CD4-positive, alpha-beta T cell treated with Interleukin-17A for 1 hour (primary cell): Measurements from ENCODE around the gene SLC7A6.

Experiments
- DNase-seq: peaks from one replicate; pipeline ENCODE4 v3.0.0-alpha.2; 2020

Gene SLC7A6

GRCh38 chr16:68235108-68235886, 29.0 kb upstream of the SLC7A6 start:
- no peak for DNase-seq

DNA sequence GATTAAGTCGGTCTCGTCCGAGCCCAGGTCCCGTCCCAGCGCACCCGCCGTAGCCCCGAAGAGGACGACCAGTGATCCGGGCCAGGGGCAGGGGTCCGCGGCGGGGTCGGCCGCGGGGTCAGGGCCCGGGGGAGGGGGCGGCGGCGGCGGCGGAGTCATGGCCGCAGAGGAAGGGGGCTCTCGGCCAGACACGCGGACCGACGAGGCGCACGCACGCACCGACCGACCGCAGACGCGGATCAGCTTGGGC, 28.5 kb upstream of the SLC7A6 start, which contains the start of gene ESRP2:
Gene ESRP2, minus strand, starts transcription at position 241 of the 250 bp plus-strand sequence. Its CDS starts 82 bp downstream, at position 159.
- no peak for DNase-seq

GRCh38 chr16:68236137-68236825, 28.0 kb upstream of the SLC7A6 start:
- peak; percentile 52 for DNase-seq

DNA sequence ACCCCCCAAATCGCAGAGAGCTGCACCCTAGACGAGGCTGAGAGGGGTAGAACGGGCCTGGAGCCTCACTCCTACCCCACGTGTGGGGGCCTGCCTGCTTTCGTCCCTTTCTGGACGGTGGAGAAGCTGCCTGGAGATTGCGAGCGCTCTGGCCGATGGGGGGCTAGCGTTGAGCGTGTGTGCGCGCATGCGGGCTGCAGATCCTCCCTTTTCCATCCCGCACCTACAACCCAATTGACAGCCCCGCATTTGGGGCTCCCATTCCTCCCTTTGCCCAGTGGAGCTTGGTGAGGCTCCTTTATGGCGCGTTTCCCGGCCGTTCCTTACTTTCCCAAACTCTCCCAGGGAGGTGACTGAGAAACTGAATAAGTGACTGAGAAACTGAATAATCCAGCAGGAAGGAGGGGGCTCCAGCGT, 27.5 kb upstream of the SLC7A6 start:
- no peak for DNase-seq

DNA sequence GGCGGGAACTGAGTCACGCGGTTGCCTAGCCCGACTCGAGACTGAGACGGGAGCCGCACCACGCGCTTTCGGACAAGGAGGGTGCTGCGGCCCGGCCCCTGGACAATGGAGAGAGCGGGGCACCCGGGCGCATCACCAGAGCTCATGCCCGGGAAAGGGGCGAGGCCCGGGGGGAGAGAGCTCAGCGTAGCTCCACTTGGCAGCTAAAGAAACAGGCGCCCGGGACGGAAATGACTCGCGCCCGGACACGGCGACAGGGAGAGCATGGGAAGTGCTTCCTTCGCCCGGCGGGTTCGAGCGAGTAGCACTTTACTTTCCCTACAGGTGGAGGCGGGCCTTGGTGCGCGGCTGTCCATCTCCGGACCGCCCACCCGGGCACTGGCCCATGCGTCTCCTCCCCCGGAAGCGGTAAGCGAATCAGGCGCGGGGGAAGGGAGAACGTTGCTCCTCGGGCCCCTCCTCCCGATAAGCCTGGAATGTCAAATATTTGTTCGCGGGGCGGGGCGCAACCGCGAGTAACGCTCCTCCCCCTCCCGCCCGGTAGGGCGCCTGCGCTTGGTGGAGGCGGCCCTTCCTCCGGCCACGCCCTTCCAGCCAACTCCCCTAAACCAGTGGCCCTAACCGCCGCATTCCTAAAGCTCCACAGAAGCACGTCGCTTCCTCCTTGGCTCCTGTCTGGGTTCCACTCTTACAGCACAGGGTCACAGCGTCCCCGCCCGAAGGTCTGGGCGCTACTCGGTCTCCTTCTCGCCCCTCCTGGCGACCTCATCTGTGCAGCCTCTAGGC, 26.9 kb upstream of the SLC7A6 start:
- peak; percentile 93 for DNase-seq

DNA sequence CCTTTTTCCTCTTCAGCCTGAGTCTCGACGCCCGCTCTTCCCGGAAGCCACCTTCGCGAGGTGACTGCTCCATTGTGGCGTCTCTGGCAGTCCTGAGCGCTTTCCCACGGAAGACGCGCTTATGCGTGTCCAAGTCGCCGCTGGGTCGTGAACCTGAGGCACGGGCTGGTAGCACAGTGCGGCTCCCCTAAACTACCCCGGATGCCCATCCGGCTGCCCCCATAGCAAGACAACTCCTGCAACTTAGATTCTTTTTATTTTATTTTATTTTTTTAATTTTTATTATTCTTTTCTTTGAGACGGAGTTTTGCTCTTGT, 26.3 kb upstream of the SLC7A6 start:
- DNase-seq = no peak

DNA sequence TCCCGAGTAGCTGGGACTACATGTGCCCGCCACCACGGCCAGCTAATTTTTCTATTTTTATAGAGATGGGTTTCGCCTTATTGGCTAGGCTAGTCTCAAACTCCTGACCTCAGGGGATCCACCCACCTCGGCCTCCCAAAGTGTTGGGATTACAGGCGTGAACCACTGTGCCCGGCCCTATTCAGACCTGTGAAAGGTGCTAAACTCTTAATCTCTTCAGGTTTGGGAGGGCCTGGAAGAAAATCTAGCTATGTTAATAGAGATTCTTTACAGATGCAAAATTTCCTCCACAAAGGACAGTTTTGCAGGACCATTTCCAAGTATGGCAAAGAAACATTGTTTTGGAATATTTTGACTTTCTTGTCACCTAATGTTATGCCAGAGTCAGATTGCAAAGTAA, 22.2 kb upstream of the SLC7A6 start:
- no peak for DNase-seq

DNA sequence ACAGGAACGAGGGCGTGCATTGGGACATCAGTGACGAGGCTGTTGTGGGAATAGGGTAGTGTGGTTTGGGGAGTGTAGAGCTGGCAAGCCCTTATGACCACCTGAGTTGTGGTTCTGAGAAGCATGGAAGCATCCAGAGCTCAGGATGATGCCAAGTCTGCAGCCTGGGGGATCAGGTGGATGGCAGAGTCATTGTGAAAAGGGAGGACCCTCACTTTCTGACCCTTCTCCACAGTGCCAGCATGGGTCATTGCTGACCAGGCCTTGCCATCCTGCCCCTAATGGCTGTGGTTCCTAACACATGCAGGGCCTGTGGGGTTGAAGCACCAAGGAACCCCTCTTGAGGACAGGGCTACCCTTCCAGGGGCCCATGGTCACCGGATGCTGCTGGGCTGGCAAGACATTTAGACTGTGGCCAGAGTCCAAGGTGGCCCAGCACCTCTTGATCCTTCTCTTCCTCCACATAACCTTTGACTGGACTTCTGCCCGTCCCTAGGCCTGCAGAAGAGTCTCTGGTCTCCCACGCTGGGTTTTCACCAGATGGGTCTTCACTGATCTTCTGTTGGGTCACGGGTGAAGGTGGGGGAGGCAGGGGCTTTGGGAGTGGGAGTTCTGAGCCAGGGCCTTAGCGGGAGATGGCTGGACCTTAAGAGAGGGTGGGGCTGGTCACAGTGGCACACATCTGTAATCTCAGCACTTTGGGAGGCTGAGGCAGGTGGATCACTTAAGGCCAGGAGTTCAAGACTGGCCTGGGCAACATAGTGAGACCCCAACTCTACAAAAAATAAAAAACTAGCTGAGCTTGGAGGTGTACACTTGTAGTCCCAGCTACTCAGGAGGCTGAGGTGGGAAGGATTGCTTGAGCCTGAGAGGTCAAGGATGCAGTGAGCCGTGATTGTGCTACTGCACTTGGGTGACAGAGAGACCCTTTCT, 21.1 kb upstream of the SLC7A6 start:
- DNase-seq = no peak

DNA sequence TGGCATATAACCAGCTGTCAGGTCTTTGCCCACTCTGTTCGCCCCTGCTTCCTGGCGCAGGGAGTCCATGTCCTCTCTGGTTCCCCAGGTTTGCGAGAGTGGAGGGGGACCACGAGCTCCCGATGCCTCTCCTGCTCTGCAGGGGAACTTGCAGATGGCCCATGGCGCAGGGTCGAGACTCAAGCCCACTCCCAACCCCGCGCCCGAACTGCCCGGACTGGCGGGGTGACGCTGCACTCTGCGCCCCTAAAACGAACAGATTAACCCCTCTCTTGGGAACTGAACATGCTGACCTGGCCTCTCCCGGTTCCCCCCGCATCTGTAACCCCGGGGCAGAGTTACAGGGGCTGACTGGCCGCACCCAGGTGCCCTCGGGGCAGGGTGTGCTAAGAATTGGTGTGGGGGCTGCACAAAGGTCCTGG, 19.8 kb upstream of the SLC7A6 start:
- no peak for DNase-seq

DNA sequence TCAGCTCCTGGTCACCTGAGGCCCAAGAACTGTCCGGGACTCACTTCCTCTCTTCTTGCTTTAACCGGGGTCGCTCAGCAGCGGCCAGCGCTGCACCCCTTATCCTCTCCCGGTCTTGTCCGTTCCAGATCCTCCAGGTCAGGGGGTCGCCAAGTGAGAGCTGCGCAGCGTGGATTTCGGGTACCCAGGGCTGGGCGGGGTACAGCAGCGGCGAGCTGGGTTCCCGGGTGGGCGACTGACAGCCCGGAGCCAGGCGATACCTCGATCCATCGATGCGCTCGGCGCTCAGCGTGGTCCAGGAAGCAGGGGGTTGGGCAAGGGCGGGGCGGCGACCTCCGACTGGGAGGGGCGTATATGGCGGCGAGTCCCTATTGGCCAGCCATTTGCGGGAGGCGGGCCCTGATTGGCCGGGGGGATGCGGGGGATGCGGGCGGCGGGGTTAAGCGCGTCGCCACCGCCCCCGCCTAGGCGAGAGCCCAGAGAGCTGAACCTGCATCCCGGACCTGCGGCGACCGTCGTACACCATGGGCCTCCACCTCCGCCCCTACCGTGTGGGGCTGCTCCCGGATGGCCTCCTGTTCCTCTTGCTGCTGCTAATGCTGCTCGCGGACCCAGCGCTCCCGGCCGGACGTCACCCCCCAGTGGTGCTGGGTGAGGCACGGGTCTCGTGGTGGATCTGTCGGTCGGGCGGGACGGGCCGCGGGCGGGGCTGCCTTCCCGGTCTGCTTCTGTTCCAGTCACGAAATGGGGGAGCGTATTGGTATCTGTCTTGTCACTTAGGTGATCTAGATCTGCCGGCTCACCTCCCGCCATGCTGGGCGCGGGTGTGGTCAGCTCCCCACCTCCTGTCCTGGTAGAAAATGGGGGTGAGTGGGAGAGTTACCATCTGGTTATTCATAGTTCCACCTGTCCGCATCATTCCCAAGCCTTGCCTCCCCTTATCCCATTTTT, 19.1 kb upstream of the SLC7A6 start, which contains the start of gene PLA2G15:
Gene PLA2G15, plus strand, starts transcription at position 471 of the 951 bp plus-strand sequence. Its CDS starts 54 bp downstream, at position 525.
- DNase-seq = peak; percentile 98

DNA sequence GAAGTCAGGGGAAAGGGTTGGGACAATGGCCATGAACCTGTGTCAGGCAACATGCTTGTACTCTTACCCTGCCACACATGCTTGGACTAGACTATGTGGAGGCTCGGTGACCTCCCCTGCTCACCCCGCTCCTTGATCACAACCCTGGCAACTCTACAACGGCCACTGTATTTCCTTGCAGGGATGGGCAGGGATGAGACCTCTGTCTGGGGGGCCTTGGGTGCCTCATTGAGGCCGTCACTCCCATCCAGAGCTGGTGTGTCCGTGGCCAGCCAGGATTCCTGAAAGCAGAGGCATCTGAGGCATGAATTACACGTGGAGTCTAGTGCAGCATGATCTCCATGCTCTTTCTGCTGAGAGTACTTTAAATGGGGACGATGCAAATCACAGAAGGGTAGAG, 18.2 kb upstream of the SLC7A6 start:
- DNase-seq = no peak

GRCh38 chr16:68246666-68247065, 17.7 kb upstream of the SLC7A6 start:
- no peak for DNase-seq

DNA sequence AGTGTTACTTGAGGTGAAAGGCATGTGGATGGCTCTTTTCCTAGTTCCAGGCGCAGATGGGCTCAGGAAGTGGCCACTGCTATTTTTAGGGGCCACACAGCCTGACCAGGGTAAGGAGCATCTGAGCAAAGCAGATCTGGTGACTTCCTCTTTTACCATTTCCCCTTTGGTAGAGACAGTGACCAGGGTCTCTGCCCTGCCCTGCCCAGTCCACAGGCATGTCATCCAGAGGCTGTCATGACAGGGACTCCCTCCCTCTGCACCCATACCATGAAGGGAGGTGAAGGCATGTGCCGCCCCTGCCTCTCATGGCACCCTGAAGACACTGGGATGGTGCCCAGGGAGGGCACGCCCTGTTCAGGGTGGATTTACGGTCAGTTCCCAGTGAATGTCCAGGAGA, 16.9 kb upstream of the SLC7A6 start:
- DNase-seq = no peak

DNA sequence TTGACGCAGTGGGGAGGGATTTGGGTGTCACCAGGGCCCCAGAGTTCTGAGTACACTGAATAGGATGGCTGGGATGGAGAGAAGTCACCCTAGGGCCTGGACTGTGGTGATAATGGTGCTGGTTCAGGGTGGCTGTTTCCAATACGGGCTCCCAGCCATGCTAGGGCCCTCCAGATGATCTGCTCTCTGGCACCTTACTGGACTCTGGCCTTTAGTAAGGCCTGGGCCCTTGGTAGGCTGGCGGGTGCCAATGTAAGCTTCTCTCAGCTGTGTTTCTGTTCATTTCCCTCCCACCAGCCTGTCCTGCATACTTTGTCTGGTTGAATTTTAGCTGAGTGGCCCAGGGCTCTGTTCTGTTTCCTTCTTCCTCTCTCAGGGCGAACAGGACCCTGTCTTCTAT, 16.4 kb upstream of the SLC7A6 start:
- no peak for DNase-seq

DNA sequence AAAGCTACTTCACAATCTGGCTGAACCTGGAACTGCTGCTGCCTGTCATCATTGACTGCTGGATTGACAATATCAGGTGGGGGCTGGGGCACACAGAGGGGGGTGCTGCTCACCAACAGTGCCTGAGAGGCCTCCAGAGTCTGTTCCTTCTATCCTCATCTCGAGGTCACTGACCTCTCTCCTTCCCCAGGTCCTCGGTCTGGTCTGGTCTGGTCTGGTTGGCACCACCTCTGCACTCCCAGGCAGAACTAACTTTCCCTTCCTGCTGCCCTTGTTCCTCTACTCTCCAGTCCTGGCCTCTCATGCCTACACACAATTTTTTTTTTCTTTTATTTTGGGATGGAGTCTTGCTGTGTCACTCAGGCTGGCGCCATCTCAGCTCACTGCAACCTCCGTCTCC, 15.0 kb upstream of the SLC7A6 start:
- no peak for DNase-seq

- DNase-seq = no peak
Measured at GRCh38 chr16:68250951-68251350, 13.4 kb upstream of the SLC7A6 start.

DNA sequence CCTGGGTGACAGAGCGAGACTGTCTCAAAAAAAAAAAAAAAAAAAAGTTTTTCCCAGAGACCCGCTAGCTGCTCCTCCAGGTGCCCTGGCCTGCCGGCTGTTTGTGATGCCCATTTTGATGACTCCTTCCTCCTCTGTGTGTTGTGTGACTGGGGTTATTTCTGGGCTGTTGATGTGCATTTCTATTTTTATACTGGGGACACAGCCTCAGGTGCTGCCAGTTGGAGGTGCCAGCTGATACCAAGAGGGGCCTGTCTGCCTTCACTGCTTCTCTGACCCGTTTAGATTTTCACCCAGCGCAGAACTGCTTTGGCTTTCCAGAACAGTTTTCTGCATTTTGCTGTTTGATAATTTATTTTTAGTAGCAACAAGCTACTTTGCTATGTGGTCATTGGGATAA, 12.5 kb upstream of the SLC7A6 start:
- DNase-seq = no peak

DNA sequence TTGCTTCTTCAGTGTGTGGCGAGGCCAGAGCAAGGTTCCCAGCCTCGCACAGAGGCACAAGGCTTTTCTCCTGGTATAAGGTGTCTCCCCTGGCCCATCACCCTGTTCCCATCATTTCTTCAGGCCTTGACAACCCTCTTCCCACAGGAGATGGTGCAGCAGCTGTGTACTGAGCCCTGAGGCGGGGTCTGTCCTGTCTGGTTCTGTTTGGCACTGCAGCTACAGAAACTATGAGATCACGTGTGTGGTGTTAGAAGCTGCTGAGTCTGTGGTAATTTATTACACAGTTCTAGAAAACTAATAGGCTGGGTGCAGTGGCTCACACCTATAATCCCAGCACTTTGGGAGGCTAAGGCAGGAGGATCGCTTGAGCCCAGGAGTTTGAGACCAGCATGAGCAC, 11.9 kb upstream of the SLC7A6 start:
- DNase-seq = no peak

DNA sequence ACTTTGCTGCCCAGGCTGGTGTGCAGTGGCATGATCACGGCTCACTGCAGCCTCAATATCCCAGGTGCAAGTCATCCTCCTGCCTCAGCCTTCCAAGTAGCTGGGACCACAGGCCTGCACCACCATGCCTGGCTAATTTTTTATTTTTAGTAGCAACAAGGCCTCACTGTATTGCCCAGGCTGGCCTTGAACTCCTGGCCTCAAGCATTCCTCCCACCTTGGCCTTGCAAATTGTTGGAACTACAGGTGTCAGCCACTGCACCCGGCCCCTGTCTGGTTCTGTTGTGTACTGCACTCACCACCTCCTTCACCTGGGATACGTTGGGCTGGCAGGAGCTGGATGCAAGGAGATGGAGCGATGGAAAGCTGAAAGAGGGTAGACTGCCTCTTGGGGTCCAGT, 10.6 kb upstream of the SLC7A6 start:
- no peak for DNase-seq

DNA sequence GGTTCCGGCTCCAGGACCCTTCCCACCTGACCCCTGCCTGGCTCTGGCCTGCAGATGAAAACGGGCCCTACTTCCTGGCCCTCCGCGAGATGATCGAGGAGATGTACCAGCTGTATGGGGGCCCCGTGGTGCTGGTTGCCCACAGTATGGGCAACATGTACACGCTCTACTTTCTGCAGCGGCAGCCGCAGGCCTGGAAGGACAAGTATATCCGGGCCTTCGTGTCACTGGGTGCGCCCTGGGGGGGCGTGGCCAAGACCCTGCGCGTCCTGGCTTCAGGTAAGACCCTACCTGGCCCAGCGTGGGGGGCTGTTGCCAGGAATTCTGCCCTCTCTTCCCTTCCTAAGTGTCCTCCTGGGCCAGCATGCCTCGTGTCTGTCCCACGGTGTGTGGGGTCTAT, 8.6 kb upstream of the SLC7A6 start:
- no peak for DNase-seq

- no peak for DNase-seq
Measured at GRCh38 chr16:68257251-68257905, 6.9 kb upstream of the SLC7A6 start.
